GM12878 (cell line): ENCODE results near the gene IL1RAPL1.

ENCODE experiments used
- BRCA1 ChIP-seq: IDR thresholded peaks from 2 replicates; pipeline ENCODE4 v1.6.1; 2011; ENCODE audit warnings: low read depth, low read length, improper control_type of control experiment
- EZH2 ChIP-seq: IDR thresholded peaks from 2 replicates; pipeline ENCODE4 v1.6.1; 2012; ENCODE audit warnings: low read depth, mild to moderate bottlenecking, control low read depth, inconsistent platforms, low read length, borderline replicate concordance; ENCODE audit not compliant: control insufficient read depth
- POLR2A ChIP-seq: IDR thresholded peaks from 2 replicates; pipeline ENCODE4 v1.6.1; 2011; ENCODE audit warnings: low read depth, mild to moderate bottlenecking, low read length
- TF ChIP-seq, protein P1 (sequence below), 3 experiments: IDR thresholded peaks in 2 of 3; conservative IDR thresholded peaks in 1 of 3; 2 replicates each; pipeline ENCODE4 v1.5.1; 2011; ENCODE audit warnings: low read depth in 3 of 3, low read length in 3 of 3, mild to moderate bottlenecking in 3 of 3, control low read depth in 2 of 3, moderate library complexity in 2 of 3, inconsistent platforms in 1 of 3, mixed read lengths in 1 of 3; ENCODE audit not compliant: control insufficient read depth in 2 of 3, insufficient read depth in 1 of 3; ENCODE audit errors: extremely low read depth in 1 of 3

DNA sequence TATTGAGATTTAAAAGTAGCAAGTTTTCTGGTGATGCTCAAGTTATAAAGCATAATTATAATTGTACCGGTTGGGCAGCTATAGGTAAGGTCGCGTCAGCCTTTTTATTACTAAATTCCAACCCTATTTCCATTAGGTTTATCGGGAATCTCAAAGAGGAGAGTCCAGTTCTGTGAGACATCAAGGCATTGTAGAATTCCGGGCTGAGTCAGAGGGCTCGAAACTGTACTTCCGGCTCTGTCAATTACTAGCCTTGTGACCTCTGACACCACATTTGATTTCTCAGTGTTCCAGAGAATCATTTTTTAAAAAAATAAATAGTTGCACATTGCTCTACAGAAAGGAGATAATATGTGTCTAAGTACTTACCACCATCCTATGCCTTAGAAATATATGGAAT is 4.3 kb downstream of the IL1RAPL1 start:
- no peak for TF ChIP-seq BRCA1
- TF ChIP-seq POLR2A: no peak
- TF ChIP-seq EZH2: no peak
- TF ChIP-seq, protein P1, sequence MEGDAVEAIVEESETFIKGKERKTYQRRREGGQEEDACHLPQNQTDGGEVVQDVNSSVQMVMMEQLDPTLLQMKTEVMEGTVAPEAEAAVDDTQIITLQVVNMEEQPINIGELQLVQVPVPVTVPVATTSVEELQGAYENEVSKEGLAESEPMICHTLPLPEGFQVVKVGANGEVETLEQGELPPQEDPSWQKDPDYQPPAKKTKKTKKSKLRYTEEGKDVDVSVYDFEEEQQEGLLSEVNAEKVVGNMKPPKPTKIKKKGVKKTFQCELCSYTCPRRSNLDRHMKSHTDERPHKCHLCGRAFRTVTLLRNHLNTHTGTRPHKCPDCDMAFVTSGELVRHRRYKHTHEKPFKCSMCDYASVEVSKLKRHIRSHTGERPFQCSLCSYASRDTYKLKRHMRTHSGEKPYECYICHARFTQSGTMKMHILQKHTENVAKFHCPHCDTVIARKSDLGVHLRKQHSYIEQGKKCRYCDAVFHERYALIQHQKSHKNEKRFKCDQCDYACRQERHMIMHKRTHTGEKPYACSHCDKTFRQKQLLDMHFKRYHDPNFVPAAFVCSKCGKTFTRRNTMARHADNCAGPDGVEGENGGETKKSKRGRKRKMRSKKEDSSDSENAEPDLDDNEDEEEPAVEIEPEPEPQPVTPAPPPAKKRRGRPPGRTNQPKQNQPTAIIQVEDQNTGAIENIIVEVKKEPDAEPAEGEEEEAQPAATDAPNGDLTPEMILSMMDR (IDR thresholded peaks at IDR 0.05 in 2 of 3, conservative IDR thresholded peaks at IDR 0.05 in 1 of 3; ENCODE audit: control insufficient read depth in 2 of 3, extremely low read depth in 1 of 3, insufficient read depth in 1 of 3, low read depth in 3 of 3, low read length in 3 of 3): no peak
